GM21825 (cell line): ENCODE measurements around the gene CCNK.

ENCODE experiments used
- ATAC-seq: cut with Tn5 transposase; IDR thresholded peaks from one replicate; pipeline ENCODE4 v1.9.1; 2021; ENCODE audit warnings: mild to moderate bottlenecking, moderate library complexity; ENCODE audit not compliant: unreplicated experiment

CCNK gene

DNA sequence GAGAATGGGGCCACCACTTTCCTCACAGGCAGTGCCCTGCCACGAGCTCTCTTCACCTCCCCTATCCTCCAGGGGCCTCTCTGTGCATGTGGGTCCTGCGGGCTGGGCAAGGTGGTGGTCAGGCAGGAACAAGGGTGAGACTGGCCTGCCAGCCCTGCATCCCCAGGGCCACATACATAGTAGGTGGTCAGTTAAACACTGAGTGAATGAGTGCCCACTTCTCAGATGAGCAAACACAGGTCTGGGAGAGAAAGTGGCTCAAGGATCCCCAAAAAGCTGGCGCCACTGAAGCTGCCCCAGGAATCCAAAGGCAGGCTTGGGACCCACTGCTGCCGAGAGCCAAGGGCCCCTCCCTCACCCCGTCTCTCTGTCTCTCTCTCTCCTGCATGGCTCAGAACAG lies 51.1 kb downstream of the CCNK start:
- ATAC-seq: no peak

- no peak for ATAC-seq
These were observed 53.1 kb downstream of the CCNK start for GRCh38 chr14:99534333-99534732.

GRCh38 chr14:99534863-99535262 lies 53.7 kb downstream of the CCNK start:
- ATAC-seq: no peak

- ATAC-seq: no peak
These were observed 54.2 kb downstream of the CCNK start for GRCh38 chr14:99535448-99535847.

GRCh38 chr14:99535908-99536778 lies 54.9 kb downstream of the CCNK start:
- no peak for ATAC-seq

DNA sequence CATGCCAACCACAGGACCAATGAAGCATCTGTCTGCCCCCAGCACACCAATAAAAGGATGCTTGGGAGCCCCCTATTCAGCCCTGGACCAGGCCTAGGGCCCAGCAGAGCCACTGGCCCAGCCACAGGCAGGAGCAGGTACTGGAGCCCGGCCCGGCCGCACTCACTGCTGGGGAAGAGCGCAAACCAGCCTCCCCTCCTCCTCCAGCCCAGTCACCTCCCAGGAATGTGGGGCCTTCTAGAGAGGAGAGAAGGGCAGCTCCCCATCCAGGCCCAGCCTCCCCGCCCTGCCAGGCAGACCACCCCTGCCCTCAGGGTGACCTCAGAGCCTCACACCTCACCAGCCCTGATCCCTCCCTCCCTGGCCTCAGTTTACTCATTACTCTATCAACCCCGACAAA lies 56.2 kb downstream of the CCNK start:
- ATAC-seq: no peak

GRCh38 chr14:99538275-99538674 lies 57.1 kb downstream of the CCNK start:
- no peak for ATAC-seq

GRCh38 chr14:99538733-99539132 lies 57.5 kb downstream of the CCNK start:
- ATAC-seq: no peak

DNA sequence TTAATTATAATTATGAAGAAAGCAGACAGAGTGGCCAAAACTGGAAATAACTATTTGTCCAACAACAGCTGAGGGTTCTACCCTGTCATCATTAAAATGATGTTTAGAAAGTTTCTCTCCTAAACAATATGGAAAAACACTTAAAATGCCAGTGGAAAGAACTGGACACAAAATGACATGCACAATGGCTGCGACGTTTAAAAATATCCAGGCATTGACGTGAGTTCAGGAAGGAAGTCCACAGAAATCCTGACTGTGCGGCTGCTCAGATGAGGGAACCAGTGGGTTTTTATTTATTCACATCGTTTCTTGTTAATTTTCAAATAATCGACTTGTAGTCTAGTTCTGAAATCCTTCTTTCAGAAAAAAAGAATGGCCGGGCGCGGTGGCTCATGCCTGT lies 58.3 kb downstream of the CCNK start:
- no peak for ATAC-seq

- ATAC-seq: no peak
These were observed 59.2 kb downstream of the CCNK start for GRCh38 chr14:99540196-99541032.

- no peak for ATAC-seq
These were observed 60.0 kb downstream of the CCNK start for GRCh38 chr14:99541211-99541610.

GRCh38 chr14:99541677-99542470 lies 60.7 kb downstream of the CCNK start:
- ATAC-seq: no peak

GRCh38 chr14:99542566-99542965 lies 61.4 kb downstream of the CCNK start:
- ATAC-seq: no peak

DNA sequence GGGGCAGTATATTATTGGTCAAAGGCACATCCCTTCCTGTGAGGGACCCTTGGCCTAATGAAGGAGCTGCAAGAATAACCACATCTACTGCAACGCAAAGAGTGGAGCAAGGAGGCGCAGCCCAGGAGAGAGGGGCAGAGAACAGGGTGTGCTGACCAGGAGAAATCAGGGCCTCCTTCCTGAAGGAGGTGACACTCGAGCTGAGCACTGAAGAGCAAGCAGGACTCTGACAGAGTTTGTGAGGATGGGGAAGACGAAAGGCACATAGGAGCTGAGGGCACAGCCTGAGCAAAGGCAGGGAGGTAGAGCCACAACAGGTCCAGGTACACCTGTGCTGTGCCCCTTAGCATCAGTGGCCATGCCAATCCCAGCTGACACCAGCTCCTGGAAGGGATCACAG lies 62.2 kb downstream of the CCNK start:
- ATAC-seq: no peak

- no peak for ATAC-seq
These were observed 62.8 kb downstream of the CCNK start for GRCh38 chr14:99543985-99544384.

GRCh38 chr14:99544991-99545390 lies 63.8 kb downstream of the CCNK start:
- no peak for ATAC-seq

GRCh38 chr14:99545586-99545985 lies 64.4 kb downstream of the CCNK start:
- ATAC-seq: no peak

- ATAC-seq: no peak
These were observed 65.1 kb downstream of the CCNK start for GRCh38 chr14:99546234-99546879.

DNA sequence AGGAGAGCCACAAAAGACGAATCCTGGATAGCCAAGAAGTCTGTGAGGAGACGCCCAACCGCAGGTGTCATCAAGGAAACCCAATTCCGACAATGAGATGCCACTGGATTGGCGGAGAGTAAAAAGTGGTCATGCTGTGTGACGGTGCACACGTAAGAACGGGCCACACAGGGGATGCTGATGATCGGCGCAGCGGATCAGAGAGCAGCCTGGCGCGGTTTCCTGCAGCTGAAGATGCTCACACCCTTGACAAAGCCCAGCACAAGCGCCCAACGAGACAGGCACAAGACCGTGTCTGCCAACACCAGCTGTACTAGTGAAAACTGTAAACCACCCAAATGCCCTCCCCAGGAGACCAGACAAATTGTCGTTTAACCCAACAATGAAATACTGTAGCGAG lies 67.0 kb downstream of the CCNK start:
- ATAC-seq: no peak

GRCh38 chr14:99548871-99549515 lies 67.8 kb downstream of the CCNK start:
- no peak for ATAC-seq
